ES-I3 (cell line): ENCODE data around the gene RTL10.
"Not testable (repeated sequence)": the region's sequence is repeated elsewhere in the genome, so short reads cannot be mapped to it uniquely, and the experiment has no call there.

Experiments
- H3K36me3 ChIP-seq: 2 replicates; pipeline ENCODE4 v1.6.1; 2013; ENCODE audit warnings: mild to moderate bottlenecking, low read length, control low read depth, moderate library complexity; ENCODE audit not compliant: insufficient read depth
- H3K4me1 ChIP-seq: 2 replicates; pipeline ENCODE4 v1.6.1; 2013; ENCODE audit warnings: mild to moderate bottlenecking, control low read depth, low read length; ENCODE audit not compliant: insufficient read depth
- H3K9ac ChIP-seq: 2 replicates; pipeline ENCODE4 v1.6.1; 2013; ENCODE audit warnings: low read depth, mild to moderate bottlenecking, low read length, moderate library complexity
- H3K9me3 ChIP-seq: 2 replicates; pipeline ENCODE4 v1.6.1; 2013; ENCODE audit warnings: mild to moderate bottlenecking, low read length, moderate library complexity; ENCODE audit not compliant: control insufficient read depth, insufficient read depth

Gene RTL10

DNA sequence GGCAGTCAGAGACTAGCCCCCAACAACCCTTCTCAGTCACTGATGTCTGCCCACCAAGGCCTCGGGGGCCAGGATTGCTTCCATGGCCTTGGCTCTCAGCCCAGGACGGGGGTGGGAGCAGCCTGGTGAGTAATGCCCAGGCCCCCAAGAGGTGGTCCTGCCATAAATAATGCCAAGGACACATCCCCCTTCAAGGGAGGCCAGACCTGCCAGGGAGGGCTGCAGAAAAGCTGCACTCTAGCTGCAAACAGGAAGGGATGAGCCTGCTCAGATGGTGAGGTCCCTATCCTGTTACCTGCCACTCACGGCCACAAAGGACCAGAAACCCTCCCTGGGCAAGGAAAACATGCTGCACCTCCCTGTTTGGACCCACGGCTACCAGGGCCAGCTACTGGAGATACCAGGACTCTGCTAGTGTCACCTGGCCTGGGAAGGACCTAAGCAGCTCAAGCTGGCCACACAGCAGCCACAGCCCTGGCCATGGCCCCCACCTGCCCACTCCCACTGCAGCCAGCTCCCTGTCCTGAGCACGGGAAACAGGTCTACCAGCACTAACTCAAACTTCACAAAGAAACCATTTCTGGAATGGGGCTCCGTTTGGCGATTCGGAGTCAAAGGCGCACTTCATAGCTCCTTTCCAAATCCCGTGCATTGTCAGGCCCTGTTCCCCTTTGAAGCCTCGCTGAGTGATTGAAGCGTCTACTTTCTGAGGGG is 12.1 kb downstream of the RTL10 start:
- Histone ChIP-seq H3K36me3 (no peaks in the 10 kb centered on the region), H3K9ac (no peak overlapping the region), H3K4me1 (no peaks in the 10 kb centered on the region; the same call in 1 of the 2 replicates), H3K9me3 (peaks cover 4% of the 10 kb centered on the region)

- no peaks in the 10 kb centered on the region for H3K36me3 ChIP-seq
- no peaks in the 10 kb centered on the region; the same call in 1 of the 2 replicates for H3K9me3 ChIP-seq
- H3K9ac ChIP-seq = no peak overlapping the region
- H3K4me1 ChIP-seq = no peaks in the 10 kb centered on the region; the same call in 1 of the 2 replicates
These were observed 12.9 kb downstream of the RTL10 start for GRCh38 chr22:19841641-19842392.

DNA sequence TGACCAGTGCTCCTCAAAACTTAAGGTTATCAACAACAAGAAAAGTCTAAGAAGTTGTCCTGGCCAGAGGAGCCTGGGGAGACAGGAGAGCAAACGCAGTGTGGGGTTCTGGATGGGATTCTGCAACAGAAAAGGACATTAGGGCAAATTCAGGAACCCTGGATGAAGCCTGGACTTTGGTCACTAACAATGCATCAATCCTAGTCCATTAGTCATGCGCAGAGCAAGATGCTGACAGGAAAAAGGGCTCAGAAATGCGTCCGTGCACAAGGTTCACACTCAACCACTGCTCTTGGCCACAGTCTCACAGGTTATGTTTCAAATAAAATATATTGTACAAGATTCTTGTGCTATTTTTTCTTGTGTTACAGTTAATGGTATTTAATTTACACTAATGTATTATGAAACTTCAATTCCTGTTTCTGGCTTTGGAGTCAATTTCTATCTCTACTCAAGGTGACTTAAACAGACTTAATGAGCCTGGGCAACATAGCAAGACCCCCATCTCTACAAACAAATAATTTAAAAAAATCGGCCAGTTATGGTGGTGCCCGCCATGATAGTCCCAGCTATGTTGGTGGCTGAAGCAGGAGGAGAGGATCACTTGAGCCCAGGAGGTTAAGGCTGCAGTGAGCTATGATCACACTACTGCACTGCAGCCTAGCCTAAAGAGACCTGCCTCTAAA is 13.6 kb downstream of the RTL10 start:
- Histone ChIP-seq H3K4me1 (no peaks in the 10 kb centered on the region; the same call in 1 of the 2 replicates), H3K36me3 (no peaks in the 10 kb centered on the region), H3K9ac (no peak overlapping the region), H3K9me3 (no peaks in the 10 kb centered on the region)

DNA sequence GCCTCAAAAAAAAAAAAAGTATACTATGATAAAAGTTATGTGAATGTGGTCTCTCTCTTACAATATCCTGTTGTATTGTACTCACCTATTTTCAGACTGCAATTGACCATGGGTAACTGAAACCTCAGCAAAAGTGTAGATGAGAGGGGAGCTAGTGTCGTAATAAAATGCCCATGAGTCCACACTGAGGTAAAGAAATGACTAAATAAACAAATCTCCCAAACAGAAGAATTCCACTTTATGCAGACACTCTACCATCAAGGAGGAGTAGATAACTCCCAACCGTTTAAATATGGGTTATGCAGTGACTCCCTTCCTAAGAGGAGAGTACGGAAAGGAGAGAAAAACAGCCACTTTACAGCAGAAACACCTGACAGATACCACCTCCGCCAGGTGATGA is 14.6 kb downstream of the RTL10 start:
- Histone ChIP-seq H3K9me3 (no peaks in the 10 kb centered on the region), H3K36me3 (no peaks in the 10 kb centered on the region), H3K9ac (no peak overlapping the region), H3K4me1 (no peaks in the 10 kb centered on the region; the same call in 1 of the 2 replicates)

- no peaks in the 10 kb centered on the region for H3K4me1 ChIP-seq
- no peaks in the 10 kb centered on the region for H3K36me3 ChIP-seq
- H3K9ac ChIP-seq = no peak overlapping the region
- H3K9me3 ChIP-seq = no peaks in the 10 kb centered on the region
These were observed 16.8 kb downstream of the RTL10 start for GRCh38 chr22:19837915-19838314.

DNA sequence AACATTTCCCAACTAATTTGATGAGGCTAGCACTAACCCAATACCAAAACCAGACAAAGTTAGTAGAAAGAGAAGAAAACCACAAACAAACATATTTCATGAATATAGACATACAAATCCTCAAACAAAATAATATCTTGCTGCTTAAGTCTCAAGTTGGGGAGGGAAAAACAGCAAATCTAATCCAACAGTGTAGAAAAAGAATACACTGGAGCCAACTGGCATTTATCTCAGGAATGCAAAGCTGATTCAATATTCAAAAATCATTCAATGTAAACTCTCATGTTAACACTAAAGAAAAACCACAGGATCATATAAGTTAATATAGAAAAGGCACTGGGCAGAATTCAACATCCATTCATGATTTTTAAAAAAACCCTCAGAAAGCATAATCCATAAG is 18.2 kb downstream of the RTL10 start:
- Histone ChIP-seq H3K4me1 (no peaks in the 10 kb centered on the region), H3K9me3 (no peaks in the 10 kb centered on the region), H3K36me3 (no peaks in the 10 kb centered on the region), H3K9ac (no peak overlapping the region)

- Histone ChIP-seq H3K4me1 (no peaks in the 10 kb centered on the region), H3K36me3 (no peaks in the 10 kb centered on the region)
These were observed 20.1 kb downstream of the RTL10 start for GRCh38 chr22:19834599-19834998.

GRCh38 chr22:19833327-19833726 is 21.3 kb downstream of the RTL10 start:
- H3K36me3 ChIP-seq, H3K9me3 ChIP-seq, H3K9ac ChIP-seq, H3K4me1 ChIP-seq: not testable (repeated sequence)

More at GRCh38 chr22:19834599-19834998, 20.1 kb downstream of the RTL10 start:
- no peak overlapping the region for H3K9ac ChIP-seq
- no peaks in the 10 kb centered on the region for H3K9me3 ChIP-seq

GRCh38 chr22:19832476-19833108 is 22.1 kb downstream of the RTL10 start:
- no peaks in the 10 kb centered on the region for H3K9me3 ChIP-seq
- no peaks in the 10 kb centered on the region for H3K4me1 ChIP-seq
- no peak overlapping the region for H3K9ac ChIP-seq
- H3K36me3 ChIP-seq = no peaks in the 10 kb centered on the region

- not testable (repeated sequence) for H3K9me3 ChIP-seq, H3K36me3 ChIP-seq, H3K9ac ChIP-seq, H3K4me1 ChIP-seq
These were observed 22.7 kb downstream of the RTL10 start for GRCh38 chr22:19831979-19832378.

DNA sequence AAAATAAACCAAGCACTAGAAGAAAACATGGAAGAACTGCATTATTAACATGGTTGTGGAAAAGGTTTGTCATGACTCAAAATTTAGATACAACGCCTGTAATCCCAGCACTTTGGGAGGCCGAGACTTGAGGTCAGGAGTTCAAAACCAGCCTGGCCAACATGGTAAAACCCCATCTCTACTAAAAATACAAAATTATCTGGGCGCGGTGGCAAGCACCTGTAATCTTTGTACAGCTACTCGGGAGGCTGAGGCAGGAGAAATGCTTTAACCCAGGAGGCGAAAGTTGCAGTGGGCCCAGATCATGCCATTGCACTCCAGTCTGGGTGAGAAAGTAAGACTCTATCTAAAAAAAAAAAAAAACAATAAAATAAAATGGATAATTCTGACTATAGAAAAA is 23.7 kb downstream of the RTL10 start:
- Histone ChIP-seq H3K9ac (no peak overlapping the region), H3K36me3 (no peaks in the 10 kb centered on the region), H3K4me1 (no peaks in the 10 kb centered on the region), H3K9me3 (no peaks in the 10 kb centered on the region)

DNA sequence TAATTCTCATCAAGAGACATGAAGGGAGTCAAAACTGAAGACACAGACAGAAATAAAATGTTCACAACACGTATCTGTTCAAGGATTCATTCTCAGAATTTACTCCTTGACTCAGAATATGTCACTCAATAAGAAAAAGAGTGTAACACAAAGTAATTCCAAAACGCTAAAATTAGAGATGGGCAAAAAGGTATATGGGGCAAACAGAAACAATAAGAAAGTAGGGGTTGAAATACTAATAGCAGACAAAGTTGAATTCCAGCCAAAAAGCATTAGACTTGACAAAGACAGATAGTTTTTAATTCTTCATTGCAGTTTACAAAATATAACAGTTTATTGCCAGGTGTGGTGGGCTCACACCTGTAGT is 26.7 kb downstream of the RTL10 start:
- Histone ChIP-seq H3K9me3 (no peaks in the 10 kb centered on the region), H3K4me1 (no peaks in the 10 kb centered on the region), H3K9ac (no peak overlapping the region), H3K36me3 (no peaks in the 10 kb centered on the region)

DNA sequence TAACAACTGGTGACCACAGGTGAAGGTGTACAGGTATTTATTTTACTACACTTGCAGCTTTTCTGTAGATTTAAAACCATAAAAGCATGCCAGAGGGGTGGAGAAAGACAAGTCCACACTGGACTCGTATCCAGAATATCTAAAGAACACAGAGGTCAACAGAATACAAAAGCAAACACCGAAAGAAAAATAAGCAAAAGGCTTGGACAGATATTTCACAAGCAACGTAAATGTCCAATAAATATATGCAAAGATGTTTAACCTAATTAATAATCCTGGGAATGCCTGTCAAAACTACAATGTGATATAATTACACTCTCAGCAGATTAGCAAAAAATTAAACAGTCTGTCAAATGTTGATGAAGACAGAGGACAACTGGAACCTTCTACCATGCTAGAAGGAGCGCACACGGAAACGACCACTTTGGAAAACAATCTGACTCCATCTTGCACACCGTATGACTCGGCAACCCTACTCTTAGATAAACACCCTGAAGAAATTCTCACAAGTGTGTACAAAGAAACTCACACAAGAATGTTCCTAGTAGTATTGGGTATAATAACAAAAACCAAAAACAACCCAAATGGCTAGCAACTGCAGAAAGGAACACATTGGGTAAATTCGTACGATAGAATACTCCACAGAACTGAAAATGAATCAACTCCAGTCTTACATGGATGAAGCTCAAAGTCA is 27.2 kb downstream of the RTL10 start:
- Histone ChIP-seq H3K9me3 (no peaks in the 10 kb centered on the region), H3K36me3 (no peaks in the 10 kb centered on the region), H3K9ac (no peak overlapping the region), H3K4me1 (no peaks in the 10 kb centered on the region)

GRCh38 chr22:19826619-19826950 is 28.1 kb downstream of the RTL10 start:
- Histone ChIP-seq H3K9me3 (no peaks in the 10 kb centered on the region), H3K9ac (no peak overlapping the region), H3K4me1 (no peaks in the 10 kb centered on the region), H3K36me3 (no peaks in the 10 kb centered on the region)
